HG02623 (cell line): Measurements from ENCODE around the gene ZNF45.
"Not testable (repeated sequence)": the region's sequence is repeated elsewhere in the genome, so short reads cannot be mapped to it uniquely, and the experiment has no call there.

ENCODE experiments used
- ATAC-seq: cut with Tn5 transposase; IDR thresholded peaks from one replicate; pipeline ENCODE4 v1.9.1; 2021; ENCODE audit warnings: moderate library complexity; ENCODE audit not compliant: unreplicated experiment

Gene ZNF45

GRCh38 chr19:43934985-43935708 lies at the start of gene ZNF45:
TSS of gene ZNF45 (minus strand) at chr19:43935282. CDS start at chr19:43922185, 13,097 bp downstream.
- peak; percentile 81 for ATAC-seq

- peak; percentile 22 for ATAC-seq
Measured at GRCh38 chr19:43984687-43985000, 49.6 kb upstream of the ZNF45 start.

GRCh38 chr19:43983912-43984686 lies 49.0 kb upstream of the ZNF45 start, which contains the start of gene ZNF155:
TSS of gene ZNF155 (plus strand) at chr19:43984188. CDS start at chr19:43988544, 4,356 bp downstream.
- peak; percentile 85 for ATAC-seq

GRCh38 chr19:43983544-43983911 lies 48.4 kb upstream of the ZNF45 start:
- no peak for ATAC-seq

- ATAC-seq = no peak
Measured at GRCh38 chr19:43976732-43977131, 41.6 kb upstream of the ZNF45 start.

GRCh38 chr19:43966079-43966694 lies 31.1 kb upstream of the ZNF45 start:
- no peak for ATAC-seq

- ATAC-seq = no peak
Measured at GRCh38 chr19:43960411-43960810, 25.3 kb upstream of the ZNF45 start.

- ATAC-seq = no peak
Measured at GRCh38 chr19:43957891-43958290, 22.8 kb upstream of the ZNF45 start.

GRCh38 chr19:43956827-43957226 lies 21.7 kb upstream of the ZNF45 start:
- no peak for ATAC-seq

- peak; percentile 66 for ATAC-seq
Measured at GRCh38 chr19:43950834-43951645, 16.0 kb upstream of the ZNF45 start, which contains the start of gene ZNF221. TSS of gene ZNF221 (plus strand) at chr19:43951228. CDS start at chr19:43962727, 11,499 bp downstream.

- ATAC-seq = not testable (repeated sequence)
Measured at GRCh38 chr19:43949803-43950202, 14.7 kb upstream of the ZNF45 start.

- not testable (repeated sequence) for ATAC-seq
Measured at GRCh38 chr19:43947412-43947811, 12.3 kb upstream of the ZNF45 start.

GRCh38 chr19:43941209-43941608 lies 6.1 kb upstream of the ZNF45 start:
- no peak for ATAC-seq

GRCh38 chr19:43940719-43941118 lies 5.6 kb upstream of the ZNF45 start:
- no peak for ATAC-seq

- no peak for ATAC-seq
Measured at GRCh38 chr19:43939557-43940260, 4.6 kb upstream of the ZNF45 start.

- ATAC-seq = no peak
Measured at GRCh38 chr19:43936188-43936587, 1.1 kb upstream of the ZNF45 start.

- no peak for ATAC-seq
Measured at GRCh38 chr19:43934055-43934984, 762 bp downstream of the ZNF45 start.

- ATAC-seq = no peak
Measured at GRCh38 chr19:43928820-43929219, 6.3 kb downstream of the ZNF45 start.

GRCh38 chr19:43923875-43924274 lies 11.2 kb downstream of the ZNF45 start:
- ATAC-seq = no peak
